ENCODE measurements around the gene KLHDC8A.

KLHDC8A gene

GRCh38 chr1:205348554-205349487 lies 7.9 kb downstream of the KLHDC8A start:
- ATAC-seq (replicated peaks) = no peak
- Mint-ChIP-seq H3K4me1 (ENCODE audit: low read depth in 2 of 2) (peaks cover 8 to 9% of the 10 kb centered on the region in 2 donors), H3K9me3 (no peaks in the 10 kb centered on the region), H3K27ac (no peak overlapping the region), H3K4me3 (no peak overlapping the region), H3K27me3 (peaks cover 44 to 75% of the 10 kb centered on the region in 2 donors), H3K36me3 (ENCODE audit: insufficient read depth) (peaks cover 2% of the 10 kb centered on the region)
- no peak for DNase-seq

- DNase-seq (no peak), ATAC-seq (replicated peaks) (no peak)
- Mint-ChIP-seq H3K4me1 (ENCODE audit: low read depth in 2 of 2) (peaks cover 8 to 15% of the 10 kb centered on the region in 2 donors), H3K9me3 (no peaks in the 10 kb centered on the region), H3K27me3 (peaks cover 58 to 81% of the 10 kb centered on the region in 2 donors), H3K4me3 (no peak overlapping the region), H3K36me3 (ENCODE audit: insufficient read depth) (peaks cover 2% of the 10 kb centered on the region), H3K27ac (no peak overlapping the region)
Observed at GRCh38 chr1:205346956-205347574, 9.7 kb downstream of the KLHDC8A start.

- Mint-ChIP-seq H3K36me3 (ENCODE audit: insufficient read depth) (peaks cover 2% of the 10 kb centered on the region), H3K4me1 (ENCODE audit: low read depth in 2 of 2) (peaks cover 8 to 15% of the 10 kb centered on the region in 2 donors), H3K27me3 (peaks cover 58 to 82% of the 10 kb centered on the region in 2 donors), H3K9me3 (no peaks in the 10 kb centered on the region), H3K27ac (no peak overlapping the region), H3K4me3 (no peak overlapping the region)
- ATAC-seq (replicated peaks) (no peak), DNase-seq (no peak)
Observed at GRCh38 chr1:205345761-205346160, 11.0 kb downstream of the KLHDC8A start.

- Mint-ChIP-seq H3K27me3 (peaks cover 52 to 75% of the 10 kb centered on the region in 2 donors), H3K4me3 (peak overlapping the region; percentile 76 to 79)
Observed at GRCh38 chr1:205344066-205344928, 12.4 kb downstream of the KLHDC8A start.

GRCh38 chr1:205343431-205344065 lies 13.2 kb downstream of the KLHDC8A start:
- peak overlapping the region; percentile 76 to 79 for H3K4me3 Mint-ChIP-seq
- no peak for DNase-seq

More at GRCh38 chr1:205344066-205344928, 12.4 kb downstream of the KLHDC8A start:
- ATAC-seq (replicated peaks) (peak; percentile 80), DNase-seq (peak; percentile 24 to 32 (median 25))
- H3K27ac Mint-ChIP-seq = no peak overlapping the region
- H3K9me3 Mint-ChIP-seq = no peaks in the 10 kb centered on the region
- H3K4me1 Mint-ChIP-seq (ENCODE audit: low read depth in 2 of 2) = peaks cover 11 to 12% of the 10 kb centered on the region in 2 donors
- H3K36me3 Mint-ChIP-seq (ENCODE audit: insufficient read depth) = no peaks in the 10 kb centered on the region

GRCh38 chr1:205342986-205343385 lies 13.7 kb downstream of the KLHDC8A start:
- Mint-ChIP-seq H3K36me3 (ENCODE audit: insufficient read depth) (no peaks in the 10 kb centered on the region), H3K27me3 (peaks cover 52 to 71% of the 10 kb centered on the region in 2 donors), H3K4me1 (ENCODE audit: low read depth in 2 of 2) (peaks cover 12 to 13% of the 10 kb centered on the region in 2 donors), H3K4me3 (peak overlapping the region; percentile 8 to 38), H3K9me3 (no peaks in the 10 kb centered on the region), H3K27ac (no peak overlapping the region)
- DNase-seq = no peak
- no peak for ATAC-seq (replicated peaks)

More at GRCh38 chr1:205343431-205344065, 13.2 kb downstream of the KLHDC8A start:
- ATAC-seq (replicated peaks) = peak; percentile 32
- Mint-ChIP-seq H3K9me3 (no peaks in the 10 kb centered on the region), H3K27ac (no peak overlapping the region), H3K4me1 (ENCODE audit: low read depth in 2 of 2) (peaks cover 12 to 13% of the 10 kb centered on the region in 2 donors), H3K36me3 (ENCODE audit: insufficient read depth) (no peaks in the 10 kb centered on the region), H3K27me3 (peaks cover 52 to 75% of the 10 kb centered on the region in 2 donors)

- no peak overlapping the region for H3K4me3 Mint-ChIP-seq
- H3K36me3 Mint-ChIP-seq (ENCODE audit: insufficient read depth) = no peaks in the 10 kb centered on the region
- H3K27me3 Mint-ChIP-seq = peaks cover 29 to 48% of the 10 kb centered on the region in 2 donors
- no peak for ATAC-seq (replicated peaks)
- H3K4me1 Mint-ChIP-seq (ENCODE audit: low read depth in 2 of 2) = peaks cover 12 to 13% of the 10 kb centered on the region in 2 donors
- DNase-seq = no peak
- no peak overlapping the region for H3K27ac Mint-ChIP-seq
- H3K9me3 Mint-ChIP-seq = no peaks in the 10 kb centered on the region
Observed at GRCh38 chr1:205340676-205341075, 16.0 kb downstream of the KLHDC8A start.

- H3K4me1 Mint-ChIP-seq (ENCODE audit: low read depth in 2 of 2) = peaks cover 10 to 13% of the 10 kb centered on the region in 2 donors
- H3K27me3 Mint-ChIP-seq = peaks cover 21 to 38% of the 10 kb centered on the region in 2 donors
- H3K9me3 Mint-ChIP-seq = no peaks in the 10 kb centered on the region
- DNase-seq (no peak), ATAC-seq (replicated peaks) (peak; percentile 43)
- no peaks in the 10 kb centered on the region for H3K36me3 Mint-ChIP-seq (ENCODE audit: insufficient read depth)
- H3K27ac Mint-ChIP-seq = no peak overlapping the region
- no peak overlapping the region for H3K4me3 Mint-ChIP-seq
Observed at GRCh38 chr1:205339717-205340116, 17.0 kb downstream of the KLHDC8A start.

GRCh38 chr1:205339197-205339702 lies 17.5 kb downstream of the KLHDC8A start:
- Mint-ChIP-seq H3K4me1 (ENCODE audit: low read depth in 2 of 2) (peaks cover 6 to 9% of the 10 kb centered on the region in 2 donors), H3K27me3 (peaks cover 16 to 34% of the 10 kb centered on the region in 2 donors), H3K4me3 (no peak overlapping the region), H3K27ac (no peak overlapping the region), H3K36me3 (ENCODE audit: insufficient read depth) (no peaks in the 10 kb centered on the region), H3K9me3 (no peaks in the 10 kb centered on the region)
- ATAC-seq (replicated peaks) (no peak), DNase-seq (no peak)

GRCh38 chr1:205338011-205338410 lies 18.7 kb downstream of the KLHDC8A start:
- no peaks in the 10 kb centered on the region for H3K9me3 Mint-ChIP-seq
- ATAC-seq (replicated peaks) = no peak
- DNase-seq = no peak
- H3K27me3 Mint-ChIP-seq = peaks cover 9 to 26% of the 10 kb centered on the region in 2 donors
- H3K4me1 Mint-ChIP-seq (ENCODE audit: low read depth in 2 of 2) = peaks cover 4 to 7% of the 10 kb centered on the region in 2 donors
- no peak overlapping the region for H3K4me3 Mint-ChIP-seq
- no peak overlapping the region for H3K27ac Mint-ChIP-seq
- no peaks in the 10 kb centered on the region for H3K36me3 Mint-ChIP-seq (ENCODE audit: insufficient read depth)

- H3K27ac Mint-ChIP-seq = no peak overlapping the region
- H3K4me3 Mint-ChIP-seq = no peak overlapping the region
- no peaks in the 10 kb centered on the region for H3K36me3 Mint-ChIP-seq (ENCODE audit: insufficient read depth)
- peaks cover 4% of the 10 kb centered on the region in 2 donors for H3K4me1 Mint-ChIP-seq (ENCODE audit: low read depth in 2 of 2)
- DNase-seq = no peak
- no peaks in the 10 kb centered on the region for H3K9me3 Mint-ChIP-seq
- no peak for ATAC-seq (replicated peaks)
- H3K27me3 Mint-ChIP-seq = peaks cover 4 to 20% of the 10 kb centered on the region in 2 donors
Observed at GRCh38 chr1:205337481-205337880, 19.2 kb downstream of the KLHDC8A start.

GRCh38 chr1:205335692-205336091 lies 21.0 kb downstream of the KLHDC8A start:
- Mint-ChIP-seq H3K9me3 (no peaks in the 10 kb centered on the region), H3K4me1 (ENCODE audit: low read depth in 2 of 2) (peaks cover 1 to 4% of the 10 kb centered on the region in 2 donors), H3K4me3 (no peak overlapping the region), H3K27me3 (peaks cover 0 to 13% of the 10 kb centered on the region in 2 donors), H3K36me3 (ENCODE audit: insufficient read depth) (no peaks in the 10 kb centered on the region), H3K27ac (no peak overlapping the region)
- DNase-seq (peak; percentile 69 to 73 (median 72)), ATAC-seq (replicated peaks) (peak; percentile 95)
